Prostate gland (tissue), 2 donors: ENCODE measurements around the gene BACE2. TPM values are rescaled to one million over a fixed set of nuclear protein-coding genes. Genes with fewer than 3 reads are reported as not detected.
A peak's percentile ranks its signal among the peaks of the same experiment; 100 is the strongest.
"Not testable (repeated sequence)": the region's sequence is repeated elsewhere in the genome, so short reads cannot be mapped to it uniquely, and the experiment has no call there.

ENCODE experiments used
- DNase-seq: peaks from one replicate; pipeline ENCODE4 v3.0.0-alpha.2; 2019; ENCODE audit warnings: low spot score
- H3K27ac ChIP-seq, 2 donors: fragments of 200-600 bp; sonication (generic); 2 replicates each; pipeline ENCODE4 v1.5.1; 2017 to 2019
- H3K27me3 ChIP-seq: fragments of 200-600 bp; sonication (generic); replicated peaks from 2 replicates; pipeline ENCODE4 v1.5.1; 2019; ENCODE audit not compliant: insufficient read depth
- H3K36me3 ChIP-seq, 2 donors: fragments of 200-600 bp; sonication (generic); 1 replicate in 1 of 2; 2 replicates in 1 of 2; pipeline versions ENCODE4 v1.5.1 to v1.8.1; 2017 to 2019
- H3K4me1 ChIP-seq: fragments of 200-600 bp; sonication (generic); replicated peaks from 2 replicates; pipeline ENCODE4 v1.5.1; 2019
- H3K4me3 ChIP-seq, 2 donors: fragments of 200-600 bp; sonication (generic); 2 replicates each; pipeline ENCODE4 v1.5.1; 2017 to 2019
- H3K9me3 ChIP-seq: fragments of 200-600 bp; sonication (generic); 2 replicates; pipeline ENCODE4 v1.5.1; 2017
- POLR2A ChIP-seq: fragments of 450-650 bp; IDR thresholded peaks from one replicate; pipeline ENCODE4 v1.6.1; 2016; ENCODE audit warnings: antibody characterized with exemption, mild to moderate bottlenecking
- POLR2AphosphoS5 ChIP-seq: sonication (generic); formaldehyde crosslinking; IDR thresholded peaks from one replicate; pipeline ENCODE4 v1.6.1; 2017; ENCODE audit warnings: antibody characterized with exemption
- WGBS: methylation state at CpG from one replicate; pipeline ENCODE4 v1.1.5; 2018; 5-methylcytosine and 5-hydroxymethylcytosine counted together
- intact Hi-C: fragments of 100-400 bp; cut with DNase I; formaldehyde crosslinking; loops from one replicate; pipeline ENCODE4 v1.14.2; 2022
- total RNA-seq, 2 donors: library from RNA; depleted of rRNA; stranded (reverse); fragments of >200 nt; gene quantifications; one replicate each; pipeline ENCODE4 v1.1.0, GENCODE V29; 2016
- TF ChIP-seq, protein P1 (sequence below), 4 experiments: fragments of 200-600 bp in 2 of 4; fragments of 450-650 bp in 2 of 4; sonication (generic) in 2 of 4; IDR thresholded peaks; 1 replicate in 3 of 4; 2 replicates in 1 of 4; pipeline ENCODE4 v1.5.1; 2016 to 2019; ENCODE audit warnings: antibody characterized with exemption in 4 of 4, mild to moderate bottlenecking in 2 of 4, moderate library complexity in 2 of 4

BACE2 gene
- total RNA-seq, 2 donors from 2014 or later: 103 to 119 TPM

DNA sequence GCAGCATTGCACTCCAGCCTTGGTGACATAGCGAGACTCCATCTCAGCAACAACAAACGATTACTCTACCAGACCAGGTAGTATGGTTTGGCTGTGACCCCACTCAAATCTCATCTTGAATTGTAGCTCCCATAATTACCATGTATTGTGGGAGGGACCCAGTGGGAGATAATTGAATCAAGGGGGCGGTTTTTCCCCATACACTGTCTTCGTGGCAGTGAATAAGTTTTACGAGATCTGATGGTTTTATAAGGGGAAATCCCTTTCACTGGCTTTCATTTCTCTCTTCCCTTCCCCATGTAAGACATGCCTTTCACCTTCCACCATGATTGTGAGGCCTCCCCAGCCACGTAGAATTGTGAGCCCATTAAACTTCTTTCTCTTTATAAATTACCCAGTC is 66.0 kb downstream of the BACE2 start:
- intact Hi-C loops: no loop called here
- no peaks in the 10 kb centered on the region for H3K27me3 ChIP-seq
- no peak for TF ChIP-seq POLR2A
- TF ChIP-seq, protein P1, sequence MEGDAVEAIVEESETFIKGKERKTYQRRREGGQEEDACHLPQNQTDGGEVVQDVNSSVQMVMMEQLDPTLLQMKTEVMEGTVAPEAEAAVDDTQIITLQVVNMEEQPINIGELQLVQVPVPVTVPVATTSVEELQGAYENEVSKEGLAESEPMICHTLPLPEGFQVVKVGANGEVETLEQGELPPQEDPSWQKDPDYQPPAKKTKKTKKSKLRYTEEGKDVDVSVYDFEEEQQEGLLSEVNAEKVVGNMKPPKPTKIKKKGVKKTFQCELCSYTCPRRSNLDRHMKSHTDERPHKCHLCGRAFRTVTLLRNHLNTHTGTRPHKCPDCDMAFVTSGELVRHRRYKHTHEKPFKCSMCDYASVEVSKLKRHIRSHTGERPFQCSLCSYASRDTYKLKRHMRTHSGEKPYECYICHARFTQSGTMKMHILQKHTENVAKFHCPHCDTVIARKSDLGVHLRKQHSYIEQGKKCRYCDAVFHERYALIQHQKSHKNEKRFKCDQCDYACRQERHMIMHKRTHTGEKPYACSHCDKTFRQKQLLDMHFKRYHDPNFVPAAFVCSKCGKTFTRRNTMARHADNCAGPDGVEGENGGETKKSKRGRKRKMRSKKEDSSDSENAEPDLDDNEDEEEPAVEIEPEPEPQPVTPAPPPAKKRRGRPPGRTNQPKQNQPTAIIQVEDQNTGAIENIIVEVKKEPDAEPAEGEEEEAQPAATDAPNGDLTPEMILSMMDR (IDR thresholded peaks at IDR 0.05): no peak
- TF ChIP-seq POLR2AphosphoS5: no peak
- WGBS: 60% methylated on average over 6 of the region's 6 CpGs
- H3K9me3 ChIP-seq: no peaks in the 10 kb centered on the region
- no peaks in the 10 kb centered on the region for H3K36me3 ChIP-seq
- H3K4me1 ChIP-seq: no peaks in the 10 kb centered on the region
- H3K4me3 ChIP-seq: no peak overlapping the region
- H3K27ac ChIP-seq: no peak overlapping the region
- no peak for DNase-seq

DNA sequence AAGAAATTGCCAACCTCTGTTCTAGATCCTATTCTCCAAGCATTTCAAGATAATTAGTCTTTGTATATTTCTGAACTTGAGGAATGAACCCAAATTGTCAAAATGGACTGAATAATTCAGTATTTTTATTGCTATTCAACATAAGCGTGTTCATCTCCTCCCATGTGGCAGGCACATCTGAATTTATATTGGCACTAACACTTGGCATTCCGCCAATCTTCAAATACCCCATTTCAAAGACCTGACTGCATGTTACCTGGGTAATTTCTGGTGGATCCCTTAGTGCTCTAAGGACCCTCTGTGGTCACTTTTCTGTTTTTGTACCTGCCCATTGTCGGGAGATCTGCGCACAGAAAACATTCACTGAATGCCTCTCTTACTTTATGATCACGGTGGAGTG is 66.6 kb downstream of the BACE2 start:
- 77% methylated on average over 5 of the region's 5 CpGs for WGBS
- Histone ChIP-seq H3K9me3 (no peaks in the 10 kb centered on the region), H3K27ac (no peak overlapping the region), H3K36me3 (no peaks in the 10 kb centered on the region), H3K4me3 (no peak overlapping the region), H3K4me1 (no peaks in the 10 kb centered on the region), H3K27me3 (no peaks in the 10 kb centered on the region)
- intact Hi-C loops: no loop called here
- DNase-seq: no peak
- TF ChIP-seq, protein P1 (IDR thresholded peaks at IDR 0.05): no peak
- TF ChIP-seq POLR2A: no peak

DNA sequence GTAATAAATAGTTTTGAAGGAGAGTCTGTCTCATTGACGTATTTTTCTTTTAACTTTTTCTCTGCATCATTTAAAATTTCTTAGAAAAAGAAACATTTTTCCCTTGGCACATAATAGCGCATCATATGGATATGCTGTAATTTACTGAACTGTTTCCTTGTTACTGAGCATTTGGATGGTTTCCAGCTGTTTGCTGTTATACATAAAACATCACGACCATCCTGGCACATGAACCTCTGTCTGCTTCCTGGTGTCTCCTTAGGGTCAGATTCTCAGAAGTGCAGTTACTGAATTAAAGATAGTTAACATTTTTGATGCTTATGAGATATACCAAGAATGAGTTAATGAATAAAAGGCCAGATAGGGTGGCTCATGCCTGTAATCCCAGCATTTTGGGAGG is 67.2 kb downstream of the BACE2 start:
- no peak for DNase-seq
- H3K27me3 ChIP-seq: no peaks in the 10 kb centered on the region
- no peak overlapping the region for H3K27ac ChIP-seq
- H3K36me3 ChIP-seq: no peaks in the 10 kb centered on the region
- H3K4me3 ChIP-seq: no peak overlapping the region
- no peaks in the 10 kb centered on the region for H3K4me1 ChIP-seq
- intact Hi-C loops: no loop called here
- TF ChIP-seq POLR2AphosphoS5 (no peak), POLR2A (no peak)
- TF ChIP-seq, protein P1 (IDR thresholded peaks at IDR 0.05): no peak
- no peaks in the 10 kb centered on the region for H3K9me3 ChIP-seq
- whole genome bisulfite sequencing: 68% methylated on average over 3 of the region's 3 CpGs

DNA sequence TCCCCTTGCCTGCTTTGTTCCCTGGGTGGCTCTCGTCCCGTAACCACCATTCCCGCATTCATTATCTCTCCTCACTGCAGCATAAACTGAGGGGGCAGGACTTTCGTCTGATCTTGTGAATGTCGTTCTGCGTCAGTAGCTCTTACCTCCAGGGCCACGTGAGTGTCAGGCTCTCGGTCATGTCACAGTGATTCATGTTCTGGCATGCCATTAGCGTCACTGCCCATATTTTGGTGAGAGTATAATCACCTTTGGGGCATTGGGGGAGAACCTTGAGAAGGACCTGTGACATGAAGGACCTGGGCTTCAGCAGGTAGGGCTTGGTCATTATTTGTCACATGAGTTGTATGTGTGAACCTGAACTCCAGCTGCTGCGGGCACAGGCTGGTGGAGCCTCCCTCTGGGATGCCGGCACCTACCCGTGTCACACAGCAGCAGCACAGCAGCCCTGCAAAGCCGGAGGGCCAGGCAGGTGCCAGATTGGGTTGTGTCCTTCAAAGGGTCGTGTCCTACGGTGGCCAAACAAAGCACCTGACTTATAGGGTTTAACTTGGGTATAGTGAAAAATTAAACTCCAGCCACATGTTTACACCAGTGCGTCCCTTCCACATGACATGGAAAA is 68.5 kb downstream of the BACE2 start:
- no peak for DNase-seq
- WGBS: 88% methylated on average over 16 of the region's 16 CpGs
- H3K4me3 ChIP-seq: no peak overlapping the region
- H3K9me3 ChIP-seq: no peaks in the 10 kb centered on the region
- no peaks in the 10 kb centered on the region for H3K4me1 ChIP-seq
- intact Hi-C loops: no loop called here
- no peaks in the 10 kb centered on the region for H3K27me3 ChIP-seq
- TF ChIP-seq, protein P1 (IDR thresholded peaks at IDR 0.05): no peak
- TF ChIP-seq POLR2A: no peak
- no peak for TF ChIP-seq POLR2AphosphoS5
- H3K36me3 ChIP-seq: no peaks in the 10 kb centered on the region
- no peak overlapping the region for H3K27ac ChIP-seq

DNA sequence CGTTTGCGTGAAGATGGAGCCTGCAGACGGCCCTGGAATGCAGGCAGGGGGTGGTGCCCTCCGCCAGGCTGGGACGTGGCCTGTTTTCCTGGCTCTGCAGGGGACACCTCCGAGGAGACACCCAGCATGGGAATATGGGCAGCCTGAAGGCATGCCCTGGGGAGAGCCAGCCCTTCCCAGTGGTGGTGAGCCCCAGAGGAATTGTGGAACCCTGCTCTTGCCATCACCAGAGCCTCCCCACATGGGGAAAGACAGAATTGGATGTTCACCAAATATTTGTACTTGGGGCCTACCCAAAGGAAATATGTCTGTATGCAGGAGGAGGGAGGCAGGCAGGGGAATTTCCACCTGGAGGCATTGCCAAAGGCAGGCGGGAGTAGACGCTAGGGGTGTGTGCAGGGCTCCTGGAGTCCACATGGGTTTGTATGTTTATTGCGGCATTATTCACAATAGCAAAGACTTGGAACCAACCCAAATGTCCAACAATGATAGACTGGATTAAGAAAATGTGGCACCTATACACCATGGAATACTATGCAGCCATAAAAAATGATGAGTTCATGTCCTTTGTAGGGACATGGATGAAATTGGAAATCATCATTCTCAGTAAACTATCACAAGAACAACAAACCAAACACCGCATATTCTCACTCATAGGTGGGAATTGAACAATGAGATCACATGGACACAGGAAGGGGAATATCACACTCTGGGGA is 70.3 kb downstream of the BACE2 start:
- H3K9me3 ChIP-seq, H3K27me3 ChIP-seq, DNase-seq, H3K4me3 ChIP-seq, H3K36me3 ChIP-seq, intact Hi-C loops, H3K4me1 ChIP-seq, H3K27ac ChIP-seq: not testable (repeated sequence)
- 65% methylated on average over 10 of the region's 10 CpGs for WGBS
- TF ChIP-seq POLR2AphosphoS5: peak; percentile 25
